ENCODE measurements around the gene WDR81.
"Not testable (repeated sequence)": the region's sequence is repeated elsewhere in the genome, so short reads cannot be mapped to it uniquely, and the experiment has no call there.

Gene WDR81

DNA sequence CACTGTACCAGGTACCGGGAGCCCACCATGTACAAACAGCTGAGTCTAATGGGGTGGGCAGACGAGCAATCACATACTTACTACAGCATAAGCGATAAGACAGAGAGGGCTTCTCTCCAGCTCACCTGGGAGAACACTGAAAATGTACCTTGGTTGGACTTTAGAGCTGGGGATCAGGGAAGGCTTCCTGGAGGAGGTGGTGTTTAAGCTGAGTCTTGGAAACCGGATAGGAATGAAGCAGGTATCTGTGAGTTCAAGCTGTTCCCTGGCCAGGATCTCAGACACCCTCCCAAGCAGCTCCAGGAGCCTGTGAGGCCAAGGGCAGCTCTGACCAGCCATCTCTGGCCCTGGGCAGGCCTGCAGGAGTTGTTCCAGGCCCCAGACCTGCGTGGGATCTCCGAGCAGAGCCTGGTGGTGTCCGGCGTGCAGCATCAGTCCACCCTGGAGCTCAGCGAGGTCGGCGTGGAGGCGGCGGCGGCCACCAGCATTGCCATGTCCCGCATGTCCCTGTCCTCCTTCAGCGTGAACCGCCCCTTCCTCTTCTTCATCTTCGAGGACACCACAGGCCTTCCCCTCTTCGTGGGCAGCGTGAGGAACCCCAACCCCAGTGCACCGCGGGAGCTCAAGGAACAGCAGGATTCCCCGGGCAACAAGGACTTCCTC lies 29.4 kb downstream of the WDR81 start:
- DNase-seq (ENCODE audit: low read depth): no peak

DNA sequence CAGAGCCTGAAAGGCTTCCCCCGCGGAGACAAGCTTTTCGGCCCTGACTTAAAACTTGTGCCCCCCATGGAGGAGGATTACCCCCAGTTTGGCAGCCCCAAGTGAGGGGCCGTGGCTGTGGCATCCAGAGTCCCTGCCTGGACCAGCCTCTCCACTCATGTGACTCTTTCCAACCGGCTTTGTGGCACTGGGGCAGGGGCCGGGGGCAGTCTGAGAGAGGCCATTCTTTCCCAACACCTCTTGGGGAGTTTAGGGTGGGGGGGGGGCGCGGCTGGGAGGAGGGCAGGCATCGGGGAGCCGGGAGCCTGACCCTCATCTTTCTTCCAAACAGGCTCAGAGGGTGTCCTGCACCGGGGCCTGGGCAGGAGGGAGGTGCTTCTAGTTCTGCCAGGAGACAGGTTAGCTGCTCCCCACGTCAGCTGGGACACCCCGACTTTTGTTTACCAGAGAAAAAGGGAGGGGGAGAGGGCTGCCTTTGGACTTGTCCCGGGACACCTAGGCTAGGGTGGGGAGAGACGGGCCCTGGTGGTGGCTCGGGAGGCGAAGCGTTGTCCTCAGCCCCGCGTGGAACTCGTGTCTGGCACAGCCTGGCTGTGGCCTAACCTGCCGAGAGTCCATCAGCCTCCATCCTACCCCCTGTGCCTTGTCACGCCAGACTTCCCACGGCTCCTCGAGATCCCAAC lies 30.1 kb downstream of the WDR81 start:
- DNase-seq (ENCODE audit: low read depth): no peak

DNA sequence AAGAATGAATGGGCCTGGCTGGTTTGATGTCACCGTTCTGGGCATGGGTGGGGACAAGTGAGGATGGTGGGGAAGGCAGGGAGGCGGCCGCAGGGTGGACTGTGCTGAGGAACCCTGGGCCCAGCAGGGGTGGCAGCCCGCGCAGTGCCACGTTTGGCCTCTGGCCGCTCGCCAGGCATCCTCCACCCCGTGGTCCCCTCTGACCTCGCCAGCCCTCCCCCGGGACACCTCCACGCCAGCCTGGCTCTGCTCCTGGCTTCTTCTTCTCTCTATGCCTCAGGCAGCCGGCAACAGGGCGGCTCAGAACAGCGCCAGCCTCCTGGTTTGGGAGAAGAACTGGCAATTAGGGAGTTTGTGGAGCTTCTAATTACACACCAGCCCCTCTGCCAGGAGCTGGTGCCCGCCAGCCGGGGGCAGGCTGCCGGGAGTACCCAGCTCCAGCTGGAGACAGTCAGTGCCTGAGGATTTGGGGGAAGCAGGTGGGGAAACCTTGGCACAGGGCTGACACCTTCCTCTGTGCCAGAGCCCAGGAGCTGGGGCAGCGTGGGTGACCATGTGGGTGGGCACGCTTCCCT lies 30.8 kb downstream of the WDR81 start:
- DNase-seq (ENCODE audit: low read depth): no peak

DNA sequence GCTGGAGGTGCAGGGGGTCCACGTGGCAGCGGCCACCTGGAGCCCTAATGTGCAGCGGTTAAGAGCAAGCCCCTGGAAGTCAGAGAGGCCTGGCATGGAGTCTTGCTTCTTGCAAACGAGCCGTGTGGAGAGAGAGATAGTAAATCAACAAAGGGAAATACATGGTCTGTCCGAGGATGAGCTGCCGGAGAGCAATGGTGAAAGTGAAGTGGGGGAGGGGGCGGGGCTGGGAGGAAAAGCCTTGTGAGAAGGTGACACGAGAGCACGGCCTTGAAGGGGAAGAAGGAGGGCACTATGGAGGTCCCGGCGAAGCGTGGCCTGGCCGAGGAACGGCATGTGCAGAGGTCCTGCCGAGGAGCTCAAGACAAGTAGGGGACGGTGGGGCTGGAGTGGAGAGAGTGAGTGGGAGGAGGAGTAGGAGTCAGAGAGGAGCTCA lies 31.3 kb downstream of the WDR81 start:
- no peak for DNase-seq (ENCODE audit: low read depth)

DNA sequence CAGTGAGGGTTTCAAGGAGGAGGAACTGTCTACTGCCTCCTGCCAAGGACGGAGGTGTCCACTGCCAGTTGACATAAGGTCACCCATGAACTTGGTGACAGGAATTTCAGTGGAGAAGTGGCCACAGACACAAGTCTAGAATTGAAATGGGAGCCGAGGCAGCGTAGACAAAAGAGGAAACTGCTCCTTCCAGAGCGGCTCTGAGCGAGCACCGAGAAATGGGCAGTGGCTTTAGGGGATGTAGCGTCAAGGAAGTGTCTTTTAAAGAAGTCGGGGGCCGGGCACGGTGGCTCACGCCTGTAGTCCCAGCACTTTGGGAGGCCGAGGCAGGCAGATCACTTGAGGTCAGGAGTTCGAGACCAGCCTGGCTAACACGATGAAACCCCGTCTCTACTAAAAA lies 34.3 kb downstream of the WDR81 start:
- DNase-seq (ENCODE audit: low read depth): no peak

DNA sequence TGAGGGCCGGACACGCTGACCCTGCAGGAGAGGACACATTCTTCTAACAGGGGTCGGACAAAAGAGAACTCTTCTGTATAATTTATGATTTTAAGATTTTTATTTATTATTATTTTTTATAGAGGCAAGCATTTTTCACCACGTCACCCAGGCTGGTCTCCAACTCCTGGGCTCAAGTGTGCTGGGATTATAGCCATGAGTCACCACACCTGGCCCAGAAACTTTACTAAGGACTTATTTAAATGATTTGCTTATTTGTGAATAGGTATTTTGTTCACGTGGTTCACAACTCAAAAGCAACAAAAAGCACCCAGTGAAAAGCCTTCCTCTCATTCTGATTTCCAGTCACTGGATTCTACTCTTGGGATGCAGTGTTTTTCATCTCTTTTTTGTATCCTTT lies 35.0 kb downstream of the WDR81 start:
- peak; percentile 50 for DNase-seq (ENCODE audit: low read depth)

DNA sequence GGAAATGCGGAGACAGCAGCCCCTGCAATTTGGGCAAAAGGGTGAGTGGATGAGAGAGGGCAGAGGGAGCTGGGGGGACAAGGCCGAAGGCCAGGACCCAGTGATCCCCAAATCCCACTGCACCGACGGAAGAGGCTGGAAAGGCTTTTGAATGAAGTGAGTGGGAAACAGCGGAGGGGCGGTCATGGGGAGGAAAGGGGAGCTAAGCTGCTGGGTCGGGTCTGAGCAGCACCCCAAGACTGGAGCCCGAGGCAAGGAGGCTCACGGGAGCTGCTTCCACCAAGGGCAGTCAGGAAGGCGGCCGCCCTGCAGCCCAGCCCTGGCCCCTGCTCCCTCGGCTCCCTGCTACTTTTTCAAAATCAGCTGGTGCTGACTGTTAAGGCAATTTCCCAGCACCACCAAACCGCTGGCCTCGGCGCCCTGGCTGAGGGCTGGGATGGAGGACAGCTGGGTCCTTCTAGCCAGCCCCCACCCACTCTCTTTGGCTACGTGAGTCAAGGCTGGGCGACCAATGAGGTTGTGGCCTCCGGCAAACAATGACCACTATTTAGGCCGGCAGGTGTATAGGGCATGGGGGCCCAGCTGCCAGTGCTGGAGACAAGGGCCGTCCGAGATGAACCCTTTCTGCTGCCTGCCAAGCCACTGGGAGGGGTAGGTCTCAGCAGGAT lies 37.9 kb downstream of the WDR81 start:
- peak; percentile 53 for DNase-seq (ENCODE audit: low read depth)

DNA sequence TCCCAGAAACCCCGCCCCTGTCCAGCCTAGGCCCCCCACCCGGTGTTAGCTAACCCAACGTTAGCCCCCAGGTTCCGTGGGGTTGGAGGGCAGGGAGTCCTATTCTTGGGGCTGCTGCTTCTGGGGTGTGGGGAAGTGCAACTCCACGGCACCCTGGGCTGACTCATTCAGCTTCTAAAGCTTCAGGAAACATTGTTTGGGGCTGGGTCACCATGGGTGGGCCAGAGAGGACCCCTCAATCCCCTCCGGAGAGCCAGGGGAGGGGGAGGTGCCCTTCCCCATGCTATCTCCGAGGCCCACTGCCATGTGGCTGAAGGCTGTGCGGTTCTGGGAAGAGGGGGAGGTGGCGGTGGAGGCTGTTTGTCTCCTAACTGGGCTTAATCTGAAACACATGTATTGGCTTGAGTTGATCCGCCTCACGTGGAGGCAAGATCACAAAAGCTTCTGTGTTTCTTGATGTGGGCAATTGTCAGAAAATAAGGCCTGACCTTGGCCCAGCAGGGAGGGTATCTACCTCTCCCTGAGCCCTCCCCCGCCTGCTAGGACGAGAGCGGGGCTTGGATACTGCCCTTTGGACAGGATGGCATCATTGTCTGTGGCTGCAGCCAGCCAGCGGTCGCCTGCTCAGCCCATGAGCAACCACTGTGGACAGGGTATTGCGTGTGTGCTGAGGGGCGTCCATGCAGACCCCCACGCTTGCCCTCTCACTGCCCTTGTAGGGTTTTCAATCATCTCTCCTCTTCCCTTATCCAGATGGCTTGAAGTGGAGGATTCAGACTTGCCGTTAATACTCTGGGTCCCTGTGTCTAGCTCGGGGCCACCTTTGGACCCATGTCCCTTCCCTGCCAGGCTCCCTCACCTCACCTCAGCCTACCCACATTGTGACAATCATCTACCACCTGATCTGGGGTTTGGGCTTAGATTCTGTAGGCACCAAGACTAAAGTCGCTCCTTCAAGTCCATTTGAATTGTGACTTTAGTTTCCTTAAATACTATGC lies 38.7 kb downstream of the WDR81 start:
- DNase-seq (ENCODE audit: low read depth): peak; percentile 75

DNA sequence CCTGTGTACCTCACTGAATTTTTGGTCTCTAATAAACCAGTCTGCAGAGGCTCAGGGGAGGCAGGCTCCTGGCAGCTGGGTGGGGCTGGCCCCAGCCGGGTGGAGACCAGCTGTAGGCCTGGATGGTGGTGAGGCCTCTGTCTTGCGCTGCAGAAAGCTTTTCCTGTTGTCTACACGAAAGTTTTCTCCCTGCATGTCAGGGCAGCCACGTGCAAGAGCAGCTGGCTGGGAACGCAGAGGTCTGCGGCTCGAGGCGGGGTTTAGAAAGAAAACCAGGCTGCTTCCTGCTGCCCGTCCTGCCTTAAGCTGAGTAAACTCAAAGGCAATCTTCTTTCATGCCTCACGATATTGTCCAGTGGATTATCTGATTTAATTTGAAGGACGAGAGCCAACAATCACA lies 39.8 kb downstream of the WDR81 start:
- DNase-seq (ENCODE audit: low read depth): peak; percentile 95

DNA sequence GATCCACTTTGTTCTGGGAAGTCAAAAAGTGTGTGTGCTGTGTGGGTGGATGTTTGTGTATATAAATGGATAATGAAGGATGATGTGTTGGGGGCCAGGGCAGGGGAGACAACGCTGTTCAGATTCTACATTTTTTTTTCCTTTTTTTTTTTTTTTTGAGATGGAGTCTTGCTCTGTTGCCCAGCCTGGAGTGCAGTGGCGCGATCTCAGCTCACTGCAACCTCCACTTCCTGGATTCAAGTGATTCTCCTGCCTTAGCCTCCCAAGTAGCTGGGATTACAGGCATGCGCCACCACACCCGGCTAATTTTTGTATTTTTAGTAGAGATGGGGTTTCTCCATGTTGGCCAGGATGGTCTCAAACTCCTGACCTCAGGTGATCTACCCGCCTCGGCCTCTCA lies 40.2 kb downstream of the WDR81 start:
- DNase-seq (ENCODE audit: low read depth): not testable (repeated sequence)

DNA sequence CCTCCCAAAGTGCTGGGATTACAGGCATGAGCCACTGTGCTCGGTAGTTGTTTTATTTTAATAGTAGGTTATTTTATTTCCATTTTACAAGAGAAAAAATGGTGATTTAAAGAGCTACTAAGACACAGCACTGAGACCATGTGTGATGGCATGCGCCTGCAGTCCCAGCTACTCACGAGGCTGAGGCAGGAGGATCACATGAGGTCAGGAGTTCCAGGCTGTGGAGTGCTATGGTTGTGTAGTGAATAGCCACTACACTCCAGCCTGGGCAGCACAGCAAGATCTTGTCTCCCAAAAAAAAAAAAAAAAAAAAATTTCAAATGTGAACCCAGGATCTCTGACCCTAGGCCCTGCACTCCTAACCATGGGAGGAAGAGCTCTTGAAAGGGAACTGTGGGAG lies 41.1 kb downstream of the WDR81 start:
- no peak for DNase-seq (ENCODE audit: low read depth)

DNA sequence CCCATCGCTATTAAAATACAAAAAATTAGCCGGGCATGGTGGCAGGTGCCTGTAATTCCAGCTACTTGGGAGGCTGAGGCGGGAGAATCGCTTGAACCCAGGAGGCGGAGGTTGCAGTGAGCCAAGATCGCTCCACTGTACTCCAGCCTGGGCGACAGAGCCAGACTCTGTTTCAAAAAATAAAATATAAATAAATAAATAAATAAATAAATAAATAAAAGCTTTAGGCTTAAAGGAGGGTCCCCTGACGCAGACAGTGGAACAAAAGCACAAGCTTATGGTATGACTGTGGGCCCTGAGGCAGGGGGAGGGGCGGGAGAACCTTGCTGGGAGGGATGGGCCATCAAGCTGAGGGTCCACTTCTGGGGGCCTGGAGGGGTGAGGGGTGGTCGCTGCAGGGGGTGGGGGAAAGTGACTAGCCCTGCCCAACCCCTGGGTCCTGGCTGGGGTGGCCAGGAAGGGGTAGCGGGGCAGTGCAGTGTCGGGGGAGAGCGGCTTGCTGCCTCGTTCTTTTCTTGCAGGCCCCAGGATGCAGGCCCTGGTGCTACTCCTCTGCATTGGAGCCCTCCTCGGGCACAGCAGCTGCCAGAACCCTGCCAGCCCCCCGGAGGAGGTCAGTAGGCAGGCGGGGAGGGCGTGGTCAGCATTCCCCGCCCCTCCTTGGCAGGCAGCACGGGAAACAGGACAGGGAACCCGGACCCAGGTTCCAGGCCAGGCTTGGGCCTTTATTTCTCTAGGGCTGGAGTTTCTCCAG lies 42.1 kb downstream of the WDR81 start:
- no peak for DNase-seq (ENCODE audit: low read depth)

DNA sequence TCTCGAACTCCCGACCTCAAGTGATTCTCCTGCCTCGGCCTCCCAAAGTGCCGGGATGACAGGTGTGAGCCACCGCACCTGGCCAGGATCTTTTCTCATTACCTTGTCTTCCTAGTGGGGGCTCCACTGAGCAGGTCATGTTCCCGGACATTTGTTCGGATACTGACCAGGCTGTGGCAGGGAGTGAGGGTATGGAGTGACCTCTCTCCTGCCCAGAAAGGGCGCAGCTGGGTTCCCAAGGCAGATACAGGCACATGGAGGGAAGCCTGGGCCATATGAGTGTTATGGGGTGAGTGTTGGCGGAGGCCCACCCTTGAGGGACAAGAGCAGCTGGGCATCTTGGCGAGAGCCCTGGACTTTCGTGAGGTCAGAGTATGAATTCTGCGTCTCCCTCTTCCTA lies 42.9 kb downstream of the WDR81 start:
- no peak for DNase-seq (ENCODE audit: low read depth)

DNA sequence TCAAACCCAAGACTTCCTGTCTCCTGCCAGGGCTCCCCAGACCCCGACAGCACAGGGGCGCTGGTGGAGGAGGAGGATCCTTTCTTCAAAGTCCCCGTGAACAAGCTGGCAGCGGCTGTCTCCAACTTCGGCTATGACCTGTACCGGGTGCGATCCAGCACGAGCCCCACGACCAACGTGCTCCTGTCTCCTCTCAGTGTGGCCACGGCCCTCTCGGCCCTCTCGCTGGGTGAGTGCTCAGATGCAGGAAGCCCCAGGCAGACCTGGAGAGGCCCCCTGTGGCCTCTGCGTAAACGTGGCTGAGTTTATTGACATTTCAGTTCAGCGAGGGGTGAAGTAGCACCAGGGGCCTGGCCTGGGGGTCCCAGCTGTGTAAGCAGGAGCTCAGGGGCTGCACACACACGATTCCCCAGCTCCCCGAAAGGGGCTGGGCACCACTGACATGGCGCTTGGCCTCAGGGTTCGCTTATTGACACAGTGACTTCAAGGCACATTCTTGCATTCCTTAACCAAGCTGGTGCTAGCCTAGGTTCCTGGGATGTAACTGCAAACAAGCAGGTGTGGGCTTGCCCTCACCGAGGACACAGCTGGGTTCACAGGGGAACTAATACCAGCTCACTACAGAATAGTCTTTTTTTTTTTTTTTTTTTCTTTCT lies 45.4 kb downstream of the WDR81 start:
- no peak for DNase-seq (ENCODE audit: low read depth)

DNA sequence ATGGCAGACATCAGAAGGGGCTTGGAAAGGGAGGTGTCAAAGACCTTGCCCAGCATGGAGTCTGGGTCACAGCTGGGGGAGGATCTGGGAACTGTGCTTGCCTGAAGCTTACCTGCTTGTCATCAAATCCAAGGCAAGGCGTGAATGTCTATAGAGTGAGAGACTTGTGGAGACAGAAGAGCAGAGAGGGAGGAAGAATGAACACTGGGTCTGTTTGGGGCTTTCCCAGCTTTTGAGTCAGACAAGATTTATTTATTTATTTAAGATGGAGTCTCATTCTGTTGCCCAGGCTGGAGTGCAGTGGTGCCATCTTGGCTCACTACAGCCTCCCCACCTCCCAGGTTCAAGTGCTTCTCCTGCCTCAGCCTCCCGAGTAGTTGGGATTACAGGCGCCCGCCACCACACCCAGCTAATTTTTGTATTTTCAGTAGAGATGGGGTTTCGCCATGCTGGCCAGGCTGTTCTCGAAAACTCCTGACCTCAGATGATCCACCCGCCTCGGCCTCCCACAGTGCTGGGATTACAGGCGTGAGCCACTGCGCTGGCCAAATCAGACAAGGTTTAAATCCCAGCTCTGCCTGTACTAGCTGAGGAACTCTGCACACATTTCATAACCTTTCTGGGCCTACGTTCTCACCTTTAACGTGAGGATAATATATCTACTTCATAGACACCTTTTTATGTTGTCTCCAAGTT lies 48.6 kb downstream of the WDR81 start:
- DNase-seq (ENCODE audit: low read depth): peak; percentile 77

DNA sequence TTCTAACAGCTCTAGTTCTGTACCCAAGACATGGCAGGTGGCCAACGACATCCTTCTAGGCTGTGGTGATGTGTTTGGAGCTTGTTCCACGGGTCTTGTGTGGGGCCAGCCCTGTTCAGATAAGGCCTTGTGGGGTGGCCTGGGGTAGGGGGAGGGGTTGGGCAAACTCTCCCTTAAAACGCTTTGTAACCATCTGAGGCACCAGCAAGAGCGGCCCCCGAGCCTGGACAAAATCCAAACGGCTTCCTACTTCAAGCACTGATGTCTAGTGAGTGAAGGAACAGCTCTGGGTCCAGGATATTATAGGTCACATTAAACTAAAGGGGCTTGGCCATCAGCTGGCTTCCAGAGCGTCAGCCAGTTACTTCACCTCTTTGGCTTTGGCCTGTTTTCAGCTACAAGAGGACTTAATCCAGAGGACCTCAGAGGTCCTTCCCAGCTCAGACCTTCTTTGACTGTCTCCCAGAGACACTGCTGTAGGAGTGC lies 49.2 kb downstream of the WDR81 start:
- peak; percentile 45 for DNase-seq (ENCODE audit: low read depth)

DNA sequence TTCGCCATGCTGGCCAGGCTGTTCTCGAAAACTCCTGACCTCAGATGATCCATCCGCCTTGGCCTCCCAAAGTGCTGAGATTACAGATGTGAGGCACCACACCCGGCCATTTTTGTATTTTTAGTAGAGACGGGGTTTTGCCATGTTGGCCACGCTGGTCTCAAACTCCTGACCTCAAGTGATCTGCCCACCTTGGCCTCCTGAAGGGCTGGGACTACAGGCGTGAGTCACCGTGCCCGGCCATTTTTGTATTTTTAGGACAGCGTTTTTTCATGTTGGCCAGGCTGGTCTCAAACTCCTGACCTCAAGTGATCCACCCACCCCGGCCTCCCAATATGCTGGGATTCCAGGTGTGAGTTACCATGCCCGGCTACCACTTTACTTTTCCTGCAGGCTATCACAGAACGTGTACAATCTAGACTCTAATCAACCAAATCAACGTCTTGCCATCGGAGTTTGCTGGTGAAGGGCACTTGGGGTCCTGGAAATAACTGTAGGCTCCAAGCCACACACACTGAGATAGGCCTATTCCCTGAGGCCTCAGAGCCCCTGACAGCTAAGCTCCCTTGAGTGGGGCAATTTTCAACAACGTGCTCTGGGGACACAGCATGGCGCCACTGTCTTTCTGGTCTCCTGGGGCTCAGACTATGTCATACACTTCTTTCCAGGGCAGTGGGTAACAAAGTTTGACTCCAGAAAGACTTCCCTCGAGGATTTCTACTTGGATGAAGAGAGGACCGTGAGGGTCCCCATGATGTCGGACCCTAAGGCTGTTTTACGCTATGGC lies 50.1 kb downstream of the WDR81 start:
- no peak for DNase-seq (ENCODE audit: low read depth)

DNA sequence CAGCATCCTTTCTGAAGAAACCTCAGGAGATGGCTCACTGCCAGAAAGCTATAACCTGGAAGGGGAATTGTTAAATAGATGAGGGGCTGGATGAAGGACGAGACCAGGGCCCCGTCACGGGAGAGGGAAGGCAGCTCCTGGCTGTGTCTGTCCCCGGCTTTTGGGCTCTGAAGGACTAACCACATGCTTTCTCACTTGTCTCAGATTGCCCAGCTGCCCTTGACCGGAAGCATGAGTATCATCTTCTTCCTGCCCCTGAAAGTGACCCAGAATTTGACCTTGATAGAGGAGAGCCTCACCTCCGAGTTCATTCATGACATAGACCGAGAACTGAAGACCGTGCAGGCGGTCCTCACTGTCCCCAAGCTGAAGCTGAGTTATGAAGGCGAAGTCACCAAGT lies 51.8 kb downstream of the WDR81 start:
- no peak for DNase-seq (ENCODE audit: low read depth)

DNA sequence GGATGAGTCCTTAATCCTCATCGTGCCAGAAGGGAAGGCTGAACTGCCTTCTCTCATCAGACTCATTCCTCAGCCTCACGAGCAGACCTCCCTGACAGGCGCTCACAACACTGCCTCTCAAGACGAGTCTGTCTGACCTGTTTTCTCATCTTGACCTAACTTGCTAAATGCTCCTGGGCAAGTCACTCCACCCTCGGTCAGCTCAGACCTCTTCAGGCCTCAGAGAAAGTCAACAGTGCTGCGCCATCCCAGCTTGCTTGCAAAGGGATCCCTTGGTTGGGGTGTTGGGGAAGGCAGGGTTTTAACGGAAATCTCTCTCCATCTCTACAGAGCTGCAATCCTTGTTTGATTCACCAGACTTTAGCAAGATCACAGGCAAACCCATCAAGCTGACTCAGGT lies 52.4 kb downstream of the WDR81 start:
- DNase-seq (ENCODE audit: low read depth): no peak
